ENCODE results near the gene MRPS7.

DNA sequence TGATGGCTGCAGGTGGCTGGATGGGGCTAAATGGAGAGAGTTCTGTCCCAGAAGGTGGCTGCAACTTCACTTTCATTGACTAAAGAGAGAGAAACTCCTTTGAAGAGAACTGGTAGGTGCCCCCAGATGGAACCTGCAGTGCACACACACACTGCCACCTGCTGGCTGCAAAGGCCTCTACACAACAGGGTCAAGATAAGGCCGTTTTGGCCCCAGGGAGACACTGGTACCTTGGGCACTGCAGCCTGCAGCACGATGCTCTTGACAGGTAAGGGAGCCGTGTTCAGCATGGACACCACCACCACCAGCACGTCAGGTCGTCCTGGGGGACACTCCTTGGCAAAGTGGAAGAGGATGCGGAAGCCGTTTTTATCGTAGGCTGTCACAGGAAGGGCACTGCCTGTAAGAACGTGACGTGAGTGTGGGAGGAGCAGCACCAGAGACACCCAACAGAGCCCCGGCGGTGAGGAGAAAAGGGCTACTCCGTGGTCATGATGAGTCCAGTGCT lies 22.9 kb upstream of the MRPS7 start:
- TF ChIP-seq ZNF565 (CRISPR knock-in tag; conservative IDR thresholded peaks at IDR 0.05; ENCODE audit: low read depth) (no peak), TCF4 (CRISPR knock-in tag; IDR thresholded peaks at IDR 0.05; ENCODE audit: borderline replicate concordance) (no peak)

All from SK-N-SH treated with all-trans-retinoic acid at 6 μM for 48 hours (cell line).